Osteocyte (in vitro differentiated cells): ENCODE data around the gene EFCAB13. TPM values are rescaled to one million over a fixed set of nuclear protein-coding genes. Genes with fewer than 3 reads are reported as not detected.

Source experiments
- DNase-seq: peaks from one replicate; pipeline ENCODE4 v3.0.0; 2021; ENCODE audit warnings: mixed read lengths; ENCODE audit not compliant: unreplicated experiment; ENCODE audit errors: extremely low spot score
- H3K27ac Mint-ChIP-seq: one replicate; pipeline ENCODE4 v1.8.0; 2021; ENCODE audit warnings: mild to moderate bottlenecking, mixed read lengths; ENCODE audit not compliant: unreplicated experiment
- H3K27me3 Mint-ChIP-seq: one replicate; pipeline ENCODE4 v1.8.0; 2021; ENCODE audit warnings: mixed read lengths; ENCODE audit not compliant: unreplicated experiment
- H3K36me3 Mint-ChIP-seq: one replicate; pipeline ENCODE4 v1.8.0; 2021; ENCODE audit warnings: mixed read lengths; ENCODE audit not compliant: unreplicated experiment
- H3K4me1 Mint-ChIP-seq: one replicate; pipeline ENCODE4 v1.8.0; 2021; ENCODE audit warnings: mixed read lengths; ENCODE audit not compliant: unreplicated experiment
- H3K4me3 Mint-ChIP-seq: one replicate; pipeline ENCODE4 v1.8.0; 2021; ENCODE audit warnings: mild to moderate bottlenecking, moderate library complexity, mixed read lengths; ENCODE audit not compliant: unreplicated experiment
- H3K9me3 Mint-ChIP-seq: one replicate; pipeline ENCODE4 v1.8.0; 2021; ENCODE audit warnings: mixed read lengths; ENCODE audit not compliant: unreplicated experiment
- CTCF ChIP-seq: fragments of 200-600 bp; sonication (generic); IDR thresholded peaks from 2 replicates; pipeline ENCODE4 v1.5.0; 2021; ENCODE audit warnings: antibody characterized with exemption, mild to moderate bottlenecking, moderate library complexity
- total RNA-seq: library from RNA; stranded (reverse); gene quantifications from 2 replicates; pipeline ENCODE4 v1.2.1, GENCODE V29; 2021

EFCAB13 gene
- total RNA-seq, 1 donor from 2014 or later: 2.7 TPM

GRCh38 chr17:47287639-47288038 lies 36.1 kb upstream of the EFCAB13 start:
- Mint-ChIP-seq H3K36me3 (no peaks in the 10 kb centered on the region), H3K27ac (no peak overlapping the region), H3K4me1 (peaks cover 16% of the 10 kb centered on the region), H3K27me3 (no peaks in the 10 kb centered on the region), H3K9me3 (no peaks in the 10 kb centered on the region), H3K4me3 (no peak overlapping the region)
- no peak for TF ChIP-seq CTCF
- DNase-seq: no peak

GRCh38 chr17:47288531-47289116 lies 35.1 kb upstream of the EFCAB13 start:
- no peak overlapping the region for H3K27ac Mint-ChIP-seq
- H3K9me3 Mint-ChIP-seq: no peaks in the 10 kb centered on the region
- TF ChIP-seq CTCF: no peak
- H3K27me3 Mint-ChIP-seq: no peaks in the 10 kb centered on the region
- no peaks in the 10 kb centered on the region for H3K36me3 Mint-ChIP-seq
- no peak overlapping the region for H3K4me3 Mint-ChIP-seq
- no peak for DNase-seq
- peaks cover 16% of the 10 kb centered on the region for H3K4me1 Mint-ChIP-seq

- Mint-ChIP-seq H3K27me3 (no peaks in the 10 kb centered on the region), H3K4me1 (peaks cover 22% of the 10 kb centered on the region), H3K27ac (no peak overlapping the region), H3K9me3 (no peaks in the 10 kb centered on the region), H3K36me3 (no peaks in the 10 kb centered on the region), H3K4me3 (no peak overlapping the region)
- DNase-seq: no peak
- TF ChIP-seq CTCF: no peak
Observed at GRCh38 chr17:47289302-47289701, 34.5 kb upstream of the EFCAB13 start.

DNA sequence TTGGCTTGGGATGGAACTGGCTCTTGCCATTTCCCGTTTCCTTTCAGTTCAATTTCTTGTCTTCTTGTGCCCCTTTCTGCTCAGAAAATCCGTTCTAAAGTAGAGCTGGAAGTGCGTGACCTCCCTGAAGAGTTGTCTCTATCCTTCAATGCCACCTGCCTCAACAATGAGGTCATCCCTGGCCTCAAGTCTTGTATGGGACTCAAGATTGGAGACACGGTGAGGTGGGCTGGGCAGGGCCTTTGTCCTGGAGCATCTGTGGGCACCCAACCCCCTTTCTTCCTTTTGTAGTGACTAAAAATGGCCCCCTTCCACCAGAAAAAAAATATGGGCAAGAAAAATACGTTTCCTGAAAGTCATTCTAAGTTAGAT lies 32.9 kb upstream of the EFCAB13 start:
- no peaks in the 10 kb centered on the region for H3K36me3 Mint-ChIP-seq
- no peak overlapping the region for H3K27ac Mint-ChIP-seq
- H3K9me3 Mint-ChIP-seq: no peaks in the 10 kb centered on the region

More for the DNA sequence above, 32.9 kb upstream of the EFCAB13 start:
- no peak for DNase-seq
- Mint-ChIP-seq H3K4me3 (no peak overlapping the region), H3K27me3 (no peaks in the 10 kb centered on the region), H3K4me1 (peaks cover 36% of the 10 kb centered on the region)
- no peak for TF ChIP-seq CTCF
